HepG2 (cell line): ENCODE measurements around the gene GFY. TPM values are rescaled to one million over a fixed set of nuclear protein-coding genes. Genes with fewer than 3 reads are reported as not detected.

Experiments
- ATAC-seq: fragments of 200-7000 bp; cut with Tn5 transposase; 3 replicates; pipeline ENCODE4 v1.9.1; 2020; ENCODE audit warnings: mild to moderate bottlenecking, moderate library complexity
- BruUV-seq: library from RNA; stranded (reverse); fragments of 400-500 nt; replicated peaks from 2 replicates; lab custom pipeline; 2021; lab: Mats Ljungman, UMichigan
- CTCF ChIA-PET: fragments of 300-600 bp; formaldehyde crosslinking; extraction: SDS; loops from one replicate; lab custom pipeline; 2021; ENCODE audit warnings: low total read pairs, inconsistent platforms, low intra/inter-chr PET ratio; lab: Yijun Ruan, JAX
- POLR2A ChIA-PET: fragments of 350-600 bp; sonication (Branson Sonifier 250); formaldehyde crosslinking; loops from one replicate; lab custom pipeline; 2020; ENCODE audit warnings: antibody characterized with exemption, inconsistent platforms; lab: Yijun Ruan, JAX
- DNase-seq: peaks from one replicate; pipeline ENCODE4 v3.0.0-alpha.2; 2015; ENCODE audit warnings: low spot score
- FAIRE-seq: peaks from 3 replicates; lab custom pipeline; 2011; peaks lifted over from hg19 to GRCh38; lab: Jason Lieb, UNC
- H2AFZ ChIP-seq: one replicate; pipeline ENCODE4 v1.6.1; 2011; ENCODE audit warnings: low read length, inconsistent platforms
- H3K27ac ChIP-seq: fragments of 300-600 bp; 3 replicates; pipeline ENCODE4 v1.8.0; 2011; ENCODE audit warnings: mixed run types, mild to moderate bottlenecking, mixed read lengths, low read length, inconsistent platforms; ENCODE audit not compliant: insufficient read depth; ENCODE audit errors: extremely low read length
- H3K27me3 ChIP-seq, 2 experiments: fragments of 200-600 bp in 1 of 2; 2 replicates in 1 of 2; 3 replicates in 1 of 2; pipeline versions ENCODE4 v1.6.0 to v1.8.0; 2011; ENCODE audit warnings: low read length in 2 of 2, mild to moderate bottlenecking in 2 of 2, moderate library complexity in 2 of 2, inconsistent platforms in 1 of 2; ENCODE audit not compliant: insufficient read depth in 2 of 2, control insufficient read depth in 1 of 2
- H3K36me3 ChIP-seq, 2 experiments: fragments of 200-600 bp in 1 of 2; replicated peaks in 1 of 2; 2 replicates in 1 of 2; 3 replicates in 1 of 2; pipeline versions ENCODE4 v1.5.1 to v1.8.0; 2011; ENCODE audit warnings: low read length in 2 of 2, inconsistent platforms in 1 of 2; ENCODE audit not compliant: insufficient read depth in 2 of 2, control insufficient read depth in 1 of 2
- H3K4me1 ChIP-seq: 2 replicates; pipeline ENCODE4 v1.5.1; 2012; ENCODE audit warnings: low read length, inconsistent platforms; ENCODE audit not compliant: insufficient read depth
- H3K4me2 ChIP-seq: 2 replicates; pipeline ENCODE4 v1.6.0; 2011; ENCODE audit warnings: low read depth, low read length, inconsistent platforms
- H3K4me3 ChIP-seq, 3 experiments: fragments of 200-600 bp in 1 of 3; sonication (generic), shearing (Covaris generic) in 1 of 3; replicated peaks in 1 of 3; 2 replicates each; pipeline ENCODE4 v1.5.1; 2011 to 2016; ENCODE audit warnings: low read length in 3 of 3, inconsistent platforms in 2 of 3, low read depth in 2 of 3, mild to moderate bottlenecking in 2 of 3, control low read depth in 1 of 3, mixed read lengths in 1 of 3; ENCODE audit not compliant: insufficient read depth in 1 of 3
- H3K79me2 ChIP-seq: one replicate; pipeline ENCODE4 v1.6.1; 2011; ENCODE audit warnings: low read length, inconsistent platforms; ENCODE audit not compliant: insufficient read depth
- H3K9ac ChIP-seq: 2 replicates; pipeline ENCODE4 v1.6.0; 2011; ENCODE audit warnings: mild to moderate bottlenecking, low read depth, low read length, inconsistent platforms; ENCODE audit not compliant: insufficient read depth
- H3K9me3 ChIP-seq: 2 replicates; pipeline ENCODE4 v1.5.1; 2012; ENCODE audit warnings: mild to moderate bottlenecking, low read length
- H4K20me1 ChIP-seq: 2 replicates; pipeline ENCODE4 v1.6.0; 2011; ENCODE audit warnings: inconsistent platforms, mild to moderate bottlenecking, low read length, moderate library complexity; ENCODE audit not compliant: insufficient read depth
- CAMTA2 ChIP-seq: sonication (generic); formaldehyde crosslinking; IDR thresholded peaks from 2 replicates; pipeline ENCODE4 v1.4.0; 2020; ENCODE audit warnings: mild to moderate bottlenecking, missing genetic modification reagents, borderline replicate concordance
- CREB1 ChIP-seq, 2 experiments: fragments of 450-650 bp in 1 of 2; IDR thresholded peaks; 2 replicates each; pipeline ENCODE4 v1.6.1; 2016 to 2017; ENCODE audit warnings: control low read depth in 1 of 2, mild to moderate bottlenecking in 1 of 2, missing compliant biosample characterization in 1 of 2, missing genetic modification characterization in 1 of 2
- SMARCE1 ChIP-seq: fragments of 450-650 bp; IDR thresholded peaks from 2 replicates; pipeline ENCODE4 v1.6.1; 2017; ENCODE audit warnings: borderline replicate concordance
- ZBTB38 ChIP-seq: sonication (generic); formaldehyde crosslinking; IDR thresholded peaks from 2 replicates; pipeline ENCODE4 v1.5.1; 2020; ENCODE audit warnings: mild to moderate bottlenecking, missing genetic modification reagents
- ZNF207 ChIP-seq: fragments of 450-650 bp; IDR thresholded peaks from 2 replicates; pipeline ENCODE4 v1.6.1; 2016; ENCODE audit warnings: antibody characterized with exemption, borderline replicate concordance
- ZNF335 ChIP-seq: sonication (generic); formaldehyde crosslinking; IDR thresholded peaks from 2 replicates; pipeline ENCODE4 v1.4.0; 2020; ENCODE audit warnings: missing genetic modification reagents
- ZNF350 ChIP-seq: sonication (generic); formaldehyde crosslinking; IDR thresholded peaks from 2 replicates; pipeline ENCODE4 v1.4.0; 2020; ENCODE audit warnings: mild to moderate bottlenecking, low read depth, missing genetic modification reagents, borderline replicate concordance
- ZNF382 ChIP-seq: sonication (generic); formaldehyde crosslinking; IDR thresholded peaks from 2 replicates; pipeline ENCODE4 v1.5.0; 2020; ENCODE audit warnings: missing genetic modification reagents, mild to moderate bottlenecking, borderline replicate concordance
- ZNF713 ChIP-seq: sonication (generic); formaldehyde crosslinking; IDR thresholded peaks from 2 replicates; pipeline ENCODE4 v1.4.0; 2020; ENCODE audit warnings: mild to moderate bottlenecking, missing genetic modification reagents
- ZZZ3 ChIP-seq: sonication (generic); formaldehyde crosslinking; IDR thresholded peaks from 2 replicates; pipeline ENCODE4 v1.4.0; 2020; ENCODE audit warnings: missing genetic modification reagents, mild to moderate bottlenecking, borderline replicate concordance
- WGBS: methylation state at CpG from one replicate; pipeline ENCODE4 v1.1.6; 2017; ENCODE audit warnings: low lambda C conversion rate; 5-methylcytosine and 5-hydroxymethylcytosine counted together
- in situ Hi-C: cut with HindIII; loops from 2 replicates; pipeline ENCODE4 v1.10.0; 2017; ENCODE audit warnings: low pct_unique_long_range_greater_than_20kb; ENCODE audit not compliant: extremely low pct_ligation_motif_present
- intact Hi-C: fragments of 100-400 bp; cut with micrococcal nuclease; formaldehyde crosslinking; loops from one replicate; pipeline ENCODE4 v1.10.0; 2022; ENCODE audit not compliant: unreplicated experiment
- polyA plus RNA-seq, 8 experiments: library from polyadenylated mRNA; depleted of rRNA in 3 of 8; stranded (reverse) in 7 of 8; unstranded in 1 of 8; fragments of >200 nt; fragmentation: Illumina TruSeq in 4 of 8; extraction: Trizol in 4 of 8; gene quantifications; 2 replicates each; pipeline versions ENCODE4 v1.2.1 to v1.2.3, GENCODE V29; 2011 to 2016; ENCODE audit warnings: low read depth in 4 of 8, missing spikeins in 1 of 8, mixed read lengths in 1 of 8; ENCODE audit not compliant: insufficient read depth in 1 of 8
- total RNA-seq, 5 experiments: library from RNA; depleted of rRNA; stranded (reverse); fragments of >200 nt; fragmentation: Illumina TruSeq; extraction: Trizol; gene quantifications; 2 replicates each; pipeline ENCODE4 v1.2.3, GENCODE V29; 2016; ENCODE audit warnings: low read depth in 1 of 5
- TF ChIP-seq, protein P1 (sequence below): sonication (generic); formaldehyde crosslinking; IDR thresholded peaks from 2 replicates; pipeline ENCODE4 v1.5.0; 2020; ENCODE audit warnings: mild to moderate bottlenecking, missing genetic modification reagents, borderline replicate concordance
- TF ChIP-seq, protein P2 (sequence below): sonication (generic); formaldehyde crosslinking; IDR thresholded peaks from 2 replicates; pipeline ENCODE4 v1.4.0; 2020; ENCODE audit warnings: missing genetic modification reagents
- TF ChIP-seq, protein P3 (sequence below): sonication (generic); formaldehyde crosslinking; IDR thresholded peaks from 2 replicates; pipeline ENCODE4 v1.4.0; 2020; ENCODE audit warnings: missing genetic modification reagents
- TF ChIP-seq, protein P4 (sequence below): sonication (generic); formaldehyde crosslinking; IDR thresholded peaks from 2 replicates; pipeline ENCODE4 v1.5.0; 2020; ENCODE audit warnings: mild to moderate bottlenecking, missing genetic modification reagents

GFY gene
- total and polyA plus RNA-seq, 2 of the 13 experiments (the other 11 are each of a cell fraction or from before 2014, with no cell fraction given): not detected

DNA sequence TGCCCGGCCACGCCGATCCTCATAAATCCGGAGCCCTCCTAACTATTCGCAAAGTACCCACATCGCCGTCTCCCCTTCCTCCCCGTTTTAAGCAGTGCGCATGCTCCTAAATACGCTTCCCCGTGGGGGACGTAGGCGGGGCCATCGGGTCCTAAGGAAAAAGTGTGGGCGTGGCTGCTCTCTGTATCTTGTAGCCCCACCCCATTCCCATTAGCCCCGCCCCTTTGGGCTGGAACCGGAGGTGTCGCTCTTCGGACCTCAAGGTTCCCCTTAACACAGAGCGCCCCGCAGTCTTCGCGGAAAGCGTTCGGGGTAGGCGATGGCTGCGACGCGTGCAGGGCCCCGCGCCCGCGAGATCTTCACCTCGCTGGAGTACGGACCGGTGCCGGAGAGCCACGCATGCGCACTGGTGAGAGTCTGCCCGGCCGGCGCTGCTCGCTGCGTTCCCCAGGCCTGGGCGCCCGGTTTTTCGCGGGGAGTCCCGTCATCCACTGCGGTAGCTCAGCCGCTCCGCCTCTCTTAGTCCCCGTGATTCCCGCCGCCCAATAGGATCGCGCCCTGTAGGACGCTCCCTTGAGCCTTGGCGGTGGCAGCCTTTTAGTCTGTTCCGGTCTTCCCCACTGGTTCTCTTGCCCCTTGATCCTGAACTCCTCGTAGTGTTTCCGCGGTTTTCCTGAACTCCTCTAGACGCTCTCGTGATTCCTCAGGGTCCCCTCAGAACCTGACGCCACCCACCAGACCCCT, 28.0 kb downstream of the GFY start, which contains the start of gene ALDH16A1 (continued):
- TF ChIP-seq, protein P1, sequence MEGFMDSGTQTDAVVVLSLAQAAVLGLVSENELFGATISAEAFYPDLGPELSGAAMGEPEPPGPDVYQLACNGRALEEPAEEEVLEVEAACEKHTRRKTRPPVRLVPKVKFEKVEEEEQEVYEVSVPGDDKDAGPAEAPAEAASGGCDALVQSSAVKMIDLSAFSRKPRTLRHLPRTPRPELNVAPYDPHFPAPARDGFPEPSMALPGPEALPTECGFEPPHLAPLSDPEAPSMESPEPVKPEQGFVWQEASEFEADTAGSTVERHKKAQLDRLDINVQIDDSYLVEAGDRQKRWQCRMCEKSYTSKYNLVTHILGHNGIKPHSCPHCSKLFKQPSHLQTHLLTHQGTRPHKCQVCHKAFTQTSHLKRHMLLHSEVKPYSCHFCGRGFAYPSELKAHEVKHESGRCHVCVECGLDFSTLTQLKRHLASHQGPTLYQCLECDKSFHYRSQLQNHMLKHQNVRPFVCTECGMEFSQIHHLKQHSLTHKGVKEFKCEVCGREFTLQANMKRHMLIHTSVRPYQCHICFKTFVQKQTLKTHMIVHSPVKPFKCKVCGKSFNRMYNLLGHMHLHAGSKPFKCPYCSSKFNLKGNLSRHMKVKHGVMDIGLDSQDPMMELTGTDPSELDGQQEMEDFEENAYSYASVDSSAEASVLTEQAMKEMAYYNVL: peak; percentile 73; the same call in 1 of the 2 replicates

DNA sequence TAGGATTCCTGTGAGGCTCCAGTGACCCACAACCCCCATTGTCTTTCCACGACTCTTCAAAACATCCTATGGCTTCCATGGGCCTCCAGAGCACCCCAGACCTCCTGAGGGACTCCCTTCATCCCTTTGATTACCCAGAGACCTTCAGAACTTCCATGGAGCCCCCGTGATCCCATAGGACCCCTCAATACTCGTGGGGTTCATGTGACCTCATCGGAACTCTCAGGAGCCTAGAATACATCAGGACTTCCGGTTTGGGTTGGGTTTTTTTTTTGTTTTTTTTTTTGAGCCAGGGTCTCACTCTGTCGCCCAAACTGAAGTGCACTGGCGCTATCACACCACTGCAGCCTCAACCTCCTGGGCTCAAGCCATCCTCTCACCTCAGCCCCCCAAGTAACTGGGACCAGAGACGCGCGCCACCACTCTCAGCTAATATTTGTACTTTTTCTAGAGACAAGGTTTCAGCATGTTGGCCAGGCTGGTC, 28.6 kb downstream of the GFY start:
- ChIA-PET CTCF (no interaction called here), POLR2A (interaction anchor here (0.8 to 3.4 kb wide), 24 partner anchors 9 to 340 kb away, joined by 3 to 34 read pairs (median 8); partner anchors contain the start of genes FCGRT, FLT3LG, LIN7B and RPS11)
- H3K27ac ChIP-seq: peak overlapping the region; percentile 99
- no peak overlapping the region for H2AFZ ChIP-seq
- no peaks in the 10 kb centered on the region for H3K9me3 ChIP-seq
- no peak for ATAC-seq
- H3K4me2 ChIP-seq: peak overlapping the region; percentile 95
- intact Hi-C loops (no loop called here), in situ Hi-C loops (no loop called here)
- no peaks in the 10 kb centered on the region; a peak in 1 of 5 replicates for H3K27me3 ChIP-seq
- H4K20me1 ChIP-seq: no peaks in the 10 kb centered on the region
- no peak for DNase-seq
- H3K4me1 ChIP-seq: peaks cover 29% of the 10 kb centered on the region
- peaks cover 6 to 7% of the 10 kb centered on the region in 2 experiments; a peak in 3 of 5 replicates for H3K36me3 ChIP-seq
- FAIRE-seq: no peak
- 35% methylated on average over 10 of the region's 10 CpGs for WGBS
- peak overlapping the region; percentile 67 to 98 (median 93) for H3K4me3 ChIP-seq
- peak overlapping the region; percentile 99 for H3K9ac ChIP-seq
- BruUV-seq: TSS peak; percentile 91
- peaks cover 29% of the 10 kb centered on the region for H3K79me2 ChIP-seq
- TF ChIP-seq CREB1 (IDR thresholded peaks at IDR 0.05) (no peak), CREB1 (CRISPR knock-in tag; IDR thresholded peaks at IDR 0.05) (no peak; the same call in 1 of the 2 replicates), ZNF713 (no peak), ZNF335 (CRISPR knock-in tag) (no peak), ZBTB38 (CRISPR knock-in tag) (no peak), ZZZ3 (CRISPR knock-in tag) (no peak), CAMTA2 (CRISPR knock-in tag) (no peak), ZNF207 (no peak), ZNF350 (no peak), ZNF382 (CRISPR knock-in tag) (no peak), SMARCE1 (no peak)
- TF ChIP-seq, protein P2, sequence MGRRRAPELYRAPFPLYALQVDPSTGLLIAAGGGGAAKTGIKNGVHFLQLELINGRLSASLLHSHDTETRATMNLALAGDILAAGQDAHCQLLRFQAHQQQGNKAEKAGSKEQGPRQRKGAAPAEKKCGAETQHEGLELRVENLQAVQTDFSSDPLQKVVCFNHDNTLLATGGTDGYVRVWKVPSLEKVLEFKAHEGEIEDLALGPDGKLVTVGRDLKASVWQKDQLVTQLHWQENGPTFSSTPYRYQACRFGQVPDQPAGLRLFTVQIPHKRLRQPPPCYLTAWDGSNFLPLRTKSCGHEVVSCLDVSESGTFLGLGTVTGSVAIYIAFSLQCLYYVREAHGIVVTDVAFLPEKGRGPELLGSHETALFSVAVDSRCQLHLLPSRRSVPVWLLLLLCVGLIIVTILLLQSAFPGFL: no peak
- TF ChIP-seq, protein P3, sequence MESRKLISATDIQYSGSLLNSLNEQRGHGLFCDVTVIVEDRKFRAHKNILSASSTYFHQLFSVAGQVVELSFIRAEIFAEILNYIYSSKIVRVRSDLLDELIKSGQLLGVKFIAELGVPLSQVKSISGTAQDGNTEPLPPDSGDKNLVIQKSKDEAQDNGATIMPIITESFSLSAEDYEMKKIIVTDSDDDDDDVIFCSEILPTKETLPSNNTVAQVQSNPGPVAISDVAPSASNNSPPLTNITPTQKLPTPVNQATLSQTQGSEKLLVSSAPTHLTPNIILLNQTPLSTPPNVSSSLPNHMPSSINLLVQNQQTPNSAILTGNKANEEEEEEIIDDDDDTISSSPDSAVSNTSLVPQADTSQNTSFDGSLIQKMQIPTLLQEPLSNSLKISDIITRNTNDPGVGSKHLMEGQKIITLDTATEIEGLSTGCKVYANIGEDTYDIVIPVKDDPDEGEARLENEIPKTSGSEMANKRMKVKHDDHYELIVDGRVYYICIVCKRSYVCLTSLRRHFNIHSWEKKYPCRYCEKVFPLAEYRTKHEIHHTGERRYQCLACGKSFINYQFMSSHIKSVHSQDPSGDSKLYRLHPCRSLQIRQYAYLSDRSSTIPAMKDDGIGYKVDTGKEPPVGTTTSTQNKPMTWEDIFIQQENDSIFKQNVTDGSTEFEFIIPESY (CRISPR knock-in tag): no peak
- TF ChIP-seq, protein P4, sequence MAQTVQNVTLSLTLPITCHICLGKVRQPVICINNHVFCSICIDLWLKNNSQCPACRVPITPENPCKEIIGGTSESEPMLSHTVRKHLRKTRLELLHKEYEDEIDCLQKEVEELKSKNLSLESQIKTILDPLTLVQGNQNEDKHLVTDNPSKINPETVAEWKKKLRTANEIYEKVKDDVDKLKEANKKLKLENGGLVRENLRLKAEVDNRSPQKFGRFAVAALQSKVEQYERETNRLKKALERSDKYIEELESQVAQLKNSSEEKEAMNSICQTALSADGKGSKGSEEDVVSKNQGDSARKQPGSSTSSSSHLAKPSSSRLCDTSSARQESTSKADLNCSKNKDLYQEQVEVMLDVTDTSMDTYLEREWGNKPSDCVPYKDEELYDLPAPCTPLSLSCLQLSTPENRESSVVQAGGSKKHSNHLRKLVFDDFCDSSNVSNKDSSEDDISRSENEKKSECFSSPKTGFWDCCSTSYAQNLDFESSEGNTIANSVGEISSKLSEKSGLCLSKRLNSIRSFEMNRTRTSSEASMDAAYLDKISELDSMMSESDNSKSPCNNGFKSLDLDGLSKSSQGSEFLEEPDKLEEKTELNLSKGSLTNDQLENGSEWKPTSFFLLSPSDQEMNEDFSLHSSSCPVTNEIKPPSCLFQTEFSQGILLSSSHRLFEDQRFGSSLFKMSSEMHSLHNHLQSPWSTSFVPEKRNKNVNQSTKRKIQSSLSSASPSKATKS (CRISPR knock-in tag): no peak
